Stimulated activated CD8-positive, alpha-beta memory T cell treated with anti-CD3 and anti-CD28 coated beads, Interleukin-2, amount 100 ng/mL, for 1 hour (primary cell): ENCODE measurements around the gene RAB35.
A peak's percentile ranks its signal among the peaks of the same experiment; 100 is the strongest.

Experiments
- DNase-seq, 2 donors: peaks; one replicate each; pipeline ENCODE4 v3.0.0-alpha.2; 2020; ENCODE audit warnings: low read depth in 2 of 2

Gene RAB35

GRCh38 chr12:120132863-120133385, 16.4 kb upstream of the RAB35 start:
- no peak for DNase-seq

- no peak for DNase-seq
These were observed 15.7 kb upstream of the RAB35 start for GRCh38 chr12:120132054-120132836.

DNA sequence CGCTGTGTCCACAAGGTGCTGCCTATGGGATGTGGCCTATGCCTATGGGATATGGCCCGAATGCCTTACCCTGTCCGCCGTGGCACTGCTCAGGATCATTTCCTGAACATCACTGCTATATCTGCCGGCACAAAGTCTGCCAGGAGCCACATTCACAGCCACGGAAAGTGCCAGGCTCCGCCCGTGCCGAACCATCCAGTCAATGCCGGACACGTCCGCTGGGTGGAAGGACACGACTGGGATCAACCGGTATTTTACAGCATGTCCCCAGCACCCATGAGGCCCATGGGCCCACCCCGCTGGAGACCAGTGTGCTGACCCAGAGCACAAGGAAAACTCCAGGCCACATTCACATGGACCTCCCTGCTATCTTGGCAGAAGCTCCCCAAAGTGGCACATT, 14.6 kb upstream of the RAB35 start:
- DNase-seq, result no peak

GRCh38 chr12:120130011-120130410, 13.5 kb upstream of the RAB35 start:
- DNase-seq, result no peak

- DNase-seq, result no peak
These were observed 10.1 kb upstream of the RAB35 start for GRCh38 chr12:120126635-120127005.

GRCh38 chr12:120125792-120126634, 9.5 kb upstream of the RAB35 start:
- no peak for DNase-seq

DNA sequence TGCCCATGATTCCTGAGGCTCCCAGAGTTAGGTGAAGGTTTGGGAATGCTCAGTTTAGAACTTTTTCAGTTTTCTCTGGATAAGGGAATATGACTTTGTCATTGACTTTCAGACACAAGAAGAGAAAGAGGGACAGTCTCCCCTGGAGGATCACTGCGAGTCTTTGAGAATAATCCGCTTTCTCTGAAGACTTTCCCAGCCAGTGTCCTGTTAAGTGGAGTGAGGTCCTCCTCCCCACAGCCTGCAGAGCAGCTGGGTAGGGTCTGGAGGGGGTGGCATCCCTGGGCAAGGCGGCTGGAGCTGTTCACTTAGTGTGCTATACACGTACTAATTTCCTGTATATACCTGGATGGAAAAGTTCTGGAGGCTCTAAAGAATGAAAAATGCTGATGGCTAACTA, 8.5 kb upstream of the RAB35 start:
- no peak for DNase-seq

GRCh38 chr12:120121766-120122293, 5.3 kb upstream of the RAB35 start:
- DNase-seq, result no peak

GRCh38 chr12:120121343-120121742, 4.8 kb upstream of the RAB35 start:
- DNase-seq, result no peak

GRCh38 chr12:120119271-120119973, 2.9 kb upstream of the RAB35 start:
- no peak for DNase-seq

DNA sequence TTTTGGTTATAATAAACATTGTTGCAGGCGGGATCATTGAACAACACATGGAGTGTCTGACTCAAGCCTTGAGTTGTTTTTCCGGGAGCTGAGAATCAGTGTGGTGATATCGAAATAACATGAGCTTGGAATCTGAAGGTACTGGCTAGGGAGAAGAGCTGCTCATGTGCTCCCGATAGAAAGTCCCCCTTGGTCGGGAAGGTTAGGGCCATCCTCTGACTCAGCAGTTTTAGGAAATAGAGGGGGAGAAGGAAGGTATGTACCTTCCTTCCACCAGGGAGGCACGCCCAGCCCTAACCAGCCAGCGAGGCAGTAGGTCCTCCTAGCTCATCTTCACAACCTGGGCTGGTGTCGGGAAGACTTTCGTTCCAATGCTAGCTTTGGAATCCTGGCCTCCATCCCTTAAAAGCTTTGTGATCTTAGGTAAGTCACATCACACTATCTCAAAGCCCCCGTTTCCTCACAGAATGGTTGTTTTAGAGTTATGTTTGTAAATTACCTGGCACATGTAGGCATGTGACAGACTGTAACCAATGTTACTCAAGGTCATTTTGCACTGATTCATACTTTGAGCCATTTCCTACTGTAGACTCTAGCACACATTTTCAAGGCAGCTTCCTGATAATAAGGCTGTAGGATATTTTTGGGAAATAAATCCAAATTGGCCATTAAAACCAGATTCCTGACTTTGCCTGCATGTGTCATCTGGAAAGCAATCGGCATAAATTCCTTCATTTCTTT, 1.9 kb upstream of the RAB35 start:
- DNase-seq, result no peak

- DNase-seq, result no peak
These were observed 1.4 kb upstream of the RAB35 start for GRCh38 chr12:120117961-120118320.

DNA sequence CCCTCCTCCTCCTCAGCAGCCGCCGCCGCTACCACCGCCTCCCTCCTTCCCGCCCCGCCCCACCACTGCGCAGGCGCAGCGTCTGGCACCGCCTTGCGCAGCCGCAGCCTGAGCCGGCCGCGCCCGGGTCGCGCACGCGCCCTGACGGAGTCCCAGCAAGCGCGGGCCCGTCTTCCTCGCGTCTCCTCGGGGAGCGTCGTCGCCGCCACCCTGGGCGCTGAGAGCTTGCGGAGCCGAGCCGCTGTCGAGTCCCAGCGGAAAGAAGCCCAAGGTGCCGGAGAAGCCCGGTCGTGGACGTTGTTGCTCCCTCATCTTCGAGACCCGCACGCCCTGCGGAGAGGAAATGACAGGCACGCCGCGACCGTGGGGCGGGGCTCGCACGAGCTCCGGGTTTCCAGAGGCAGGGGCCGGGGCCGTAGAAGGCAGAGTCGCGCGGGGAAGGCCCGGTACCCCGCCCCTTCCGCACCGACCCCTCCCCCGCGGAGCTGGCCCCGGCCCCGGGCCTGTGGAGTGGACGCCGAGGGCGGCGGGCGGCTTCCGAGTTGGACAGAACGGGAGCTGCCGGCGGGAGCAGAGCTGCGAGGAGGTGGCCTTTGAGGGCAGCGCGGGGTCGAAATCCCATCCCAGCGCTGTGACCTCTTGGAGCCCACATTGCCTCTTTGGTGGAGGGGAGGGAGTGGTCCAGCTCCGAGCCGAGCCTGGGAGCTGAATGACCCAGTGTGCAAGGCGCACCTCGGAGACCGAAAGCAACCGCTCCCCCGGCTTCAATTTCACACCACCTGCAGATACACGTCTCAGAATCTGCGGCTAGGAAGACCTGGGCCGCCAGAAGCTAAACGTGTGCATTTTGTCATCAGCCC, 469 bp upstream of the RAB35 start:
- DNase-seq, result peak; percentile 94 to 96

- no peak for DNase-seq
These were observed 687 bp downstream of the RAB35 start for GRCh38 chr12:120115692-120116440.

GRCh38 chr12:120115066-120115465, 1.5 kb downstream of the RAB35 start:
- DNase-seq, result no peak

DNA sequence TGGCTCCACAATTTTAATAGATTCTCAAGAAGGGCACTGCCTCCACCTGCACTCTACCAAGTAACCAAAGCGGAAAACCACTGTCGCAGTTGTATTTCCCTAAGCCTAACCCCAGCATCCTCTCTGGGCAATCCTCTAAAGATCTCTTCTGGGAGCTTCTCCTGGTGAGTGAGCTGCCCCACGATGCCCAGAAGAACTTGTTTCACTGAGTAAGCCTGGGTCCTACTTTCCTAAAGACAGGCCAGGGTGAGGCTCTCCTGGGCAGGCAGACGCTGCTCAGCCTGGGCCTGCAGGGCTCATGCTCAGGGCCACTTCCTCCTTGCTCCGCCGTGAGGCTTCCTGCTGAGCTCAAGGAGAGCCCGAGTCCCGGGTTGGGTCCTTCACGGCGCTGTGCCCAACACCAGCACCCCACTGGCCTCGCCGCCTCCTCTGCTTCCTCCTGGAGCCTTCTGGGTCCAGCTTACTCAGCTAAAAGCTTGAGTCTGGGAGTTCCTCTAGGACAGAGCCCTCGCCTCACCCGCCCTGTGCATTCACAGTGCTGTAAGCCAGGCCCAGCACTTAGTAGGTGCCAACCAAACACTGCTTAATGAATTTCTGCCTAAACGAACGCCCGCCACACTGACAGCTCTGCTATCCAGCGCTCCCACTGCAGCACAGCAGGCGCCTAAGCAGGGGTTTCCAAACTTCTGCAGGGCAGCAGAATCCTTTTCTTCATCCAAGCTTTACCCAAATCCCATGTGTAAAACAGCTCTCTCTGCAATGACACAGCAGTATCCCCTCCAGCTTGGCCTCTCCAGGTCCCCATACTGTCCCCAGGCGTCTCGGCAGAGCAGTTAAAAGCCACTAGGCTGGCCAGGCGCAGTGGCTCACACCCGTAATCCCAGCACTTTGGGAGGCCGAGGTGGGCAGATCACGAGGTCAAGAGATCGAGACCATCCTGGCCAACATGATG, 5.7 kb downstream of the RAB35 start:
- peak; percentile 12 to 14 for DNase-seq

DNA sequence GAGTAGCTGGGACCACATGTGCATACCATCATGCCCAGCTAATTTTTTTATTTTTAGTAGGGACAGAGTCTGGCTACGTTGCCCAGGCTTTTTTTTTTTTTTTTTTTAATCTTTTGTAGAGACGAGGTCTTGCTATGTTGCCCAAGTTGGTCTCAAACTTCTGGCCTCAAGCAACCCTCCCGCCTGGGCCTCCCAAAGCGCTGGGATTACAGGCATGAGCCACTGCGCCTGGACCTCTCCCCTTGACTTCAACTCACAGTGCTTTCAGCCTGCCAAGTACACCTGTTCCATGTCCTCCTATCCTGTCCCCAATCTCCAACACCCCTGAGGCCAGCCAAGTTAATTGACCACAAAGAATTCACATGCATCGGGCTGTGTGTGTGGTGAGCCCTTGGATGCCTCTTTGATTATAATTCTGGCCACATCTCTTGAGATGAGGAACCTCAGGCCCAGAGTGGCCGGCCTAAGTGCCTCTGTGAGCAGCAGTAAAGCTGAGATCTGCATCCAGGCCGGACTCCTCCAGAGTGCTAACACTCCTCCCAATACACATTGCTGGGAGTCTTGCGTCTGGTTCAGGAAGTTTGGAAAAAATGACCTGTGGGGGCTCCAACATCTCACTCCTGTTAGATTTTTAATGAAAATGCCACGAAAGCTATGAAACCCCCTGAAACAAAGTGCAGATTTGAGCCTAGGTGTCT, 6.8 kb downstream of the RAB35 start:
- no peak for DNase-seq

GRCh38 chr12:120106151-120106550, 10.4 kb downstream of the RAB35 start:
- no peak for DNase-seq
